Measurements from ENCODE around the gene PTGES. TPM values are rescaled to one million over a fixed set of nuclear protein-coding genes. Genes with fewer than 3 reads are reported as not detected.

Gene PTGES
- polyA plus RNA-seq, 3 donors = 0.29 to 1.8 (median 0.84) TPM

DNA sequence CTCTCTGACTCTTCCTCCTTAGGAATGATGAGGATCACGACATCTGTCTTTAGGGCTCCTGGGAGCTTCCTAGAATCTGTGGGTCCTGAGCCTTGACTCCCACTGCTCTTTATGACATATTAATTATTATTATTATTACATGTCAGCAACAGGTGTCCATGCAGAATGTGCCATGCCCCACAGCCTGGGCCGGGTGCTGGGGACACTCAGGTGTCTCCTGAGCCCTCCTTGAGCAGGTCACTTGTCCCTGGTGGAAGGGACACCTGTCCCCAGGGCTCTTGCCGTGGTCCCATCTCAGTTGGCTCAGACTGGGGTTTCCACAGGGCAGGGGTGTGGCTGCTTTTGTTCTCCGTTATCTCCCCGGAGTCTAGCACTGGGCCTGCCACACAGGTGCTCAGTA is 34.2 kb downstream of the PTGES start:
- TF ChIP-seq, protein P1, sequence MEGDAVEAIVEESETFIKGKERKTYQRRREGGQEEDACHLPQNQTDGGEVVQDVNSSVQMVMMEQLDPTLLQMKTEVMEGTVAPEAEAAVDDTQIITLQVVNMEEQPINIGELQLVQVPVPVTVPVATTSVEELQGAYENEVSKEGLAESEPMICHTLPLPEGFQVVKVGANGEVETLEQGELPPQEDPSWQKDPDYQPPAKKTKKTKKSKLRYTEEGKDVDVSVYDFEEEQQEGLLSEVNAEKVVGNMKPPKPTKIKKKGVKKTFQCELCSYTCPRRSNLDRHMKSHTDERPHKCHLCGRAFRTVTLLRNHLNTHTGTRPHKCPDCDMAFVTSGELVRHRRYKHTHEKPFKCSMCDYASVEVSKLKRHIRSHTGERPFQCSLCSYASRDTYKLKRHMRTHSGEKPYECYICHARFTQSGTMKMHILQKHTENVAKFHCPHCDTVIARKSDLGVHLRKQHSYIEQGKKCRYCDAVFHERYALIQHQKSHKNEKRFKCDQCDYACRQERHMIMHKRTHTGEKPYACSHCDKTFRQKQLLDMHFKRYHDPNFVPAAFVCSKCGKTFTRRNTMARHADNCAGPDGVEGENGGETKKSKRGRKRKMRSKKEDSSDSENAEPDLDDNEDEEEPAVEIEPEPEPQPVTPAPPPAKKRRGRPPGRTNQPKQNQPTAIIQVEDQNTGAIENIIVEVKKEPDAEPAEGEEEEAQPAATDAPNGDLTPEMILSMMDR (IDR thresholded peaks at IDR 0.05) = no peak
- Histone ChIP-seq H3K4me1 (ENCODE audit: control insufficient read depth in 1 of 2, insufficient read depth in 2 of 2, low read length in 2 of 2) (no peaks in the 10 kb centered on the region), H3K4me2 (replicated peaks; ENCODE audit: extremely low read depth, low read length, poor library complexity, severe bottlenecking) (no peak overlapping the region), H3K27ac (ENCODE audit: low read depth in 1 of 2, low read length in 2 of 2) (no peak overlapping the region), H2AFZ (ENCODE audit: insufficient read depth, low read depth, low read length, poor library complexity, severe bottlenecking) (no peak overlapping the region), H3K4me3 (replicated peaks in 1 of 3; ENCODE audit: low read depth in 2 of 3, low read length in 3 of 3) (no peak overlapping the region), H3K27me3 (ENCODE audit: control insufficient read depth in 2 of 2, insufficient read depth in 2 of 2, low read length in 2 of 2) (no peaks in the 10 kb centered on the region), H3K9me3 (replicated peaks in 1 of 2; ENCODE audit: control insufficient read depth in 1 of 2, insufficient read depth in 1 of 2, low read length in 2 of 2) (no peaks in the 10 kb centered on the region), H3K9ac (ENCODE audit: insufficient read depth, low read length, poor library complexity, severe bottlenecking) (no peak overlapping the region), H3K79me2 (ENCODE audit: insufficient read depth, low read length) (no peaks in the 10 kb centered on the region), H4K20me1 (ENCODE audit: insufficient read depth, low read length) (no peaks in the 10 kb centered on the region), H3K36me3 (replicated peaks in 1 of 2; ENCODE audit: control insufficient read depth in 1 of 2, insufficient read depth in 2 of 2, low read length in 2 of 2) (no peaks in the 10 kb centered on the region)
- Mint-ChIP-seq H3K4me3 (no peak overlapping the region), H3K27ac (no peak overlapping the region), H3K4me1 (peaks cover 7% of the 10 kb centered on the region), H3K9me3 (peaks cover 0 to 3% (median 0%) of the 10 kb centered on the region in 7 donors), H3K36me3 (no peaks in the 10 kb centered on the region), H3K27me3 (ENCODE audit: low read depth in 3 of 3) (peaks cover 7 to 18% (median 16%) of the 10 kb centered on the region in 3 donors)
- intact Hi-C loops (cut with micrococcal nuclease) = no loop called here
- DNase-seq = no peak
- 95% methylated on average over 4 of the region's 5 CpGs for WGBS (ENCODE audit: insufficient coverage)

DNA sequence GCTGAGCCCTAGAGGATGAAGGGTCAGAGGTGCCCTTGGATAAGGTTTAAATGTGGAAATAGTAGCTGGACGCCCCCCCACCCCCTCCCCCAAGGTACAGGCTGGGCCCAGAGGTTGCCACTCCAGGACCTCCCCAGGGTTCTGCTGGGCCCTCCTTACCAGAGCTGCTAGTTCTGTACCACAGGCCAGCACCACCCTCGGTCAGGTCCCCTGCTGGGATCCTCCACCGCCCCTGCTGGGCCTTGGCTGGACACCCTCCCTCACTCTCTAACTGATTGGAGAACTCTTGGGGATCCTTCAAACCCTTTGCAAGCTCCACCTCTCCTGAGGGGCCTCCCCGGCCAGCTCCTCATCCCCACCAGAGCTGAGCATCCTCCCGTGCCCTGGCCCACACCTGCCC is 34.9 kb downstream of the PTGES start:
- no peaks in the 10 kb centered on the region for H3K79me2 ChIP-seq (ENCODE audit: insufficient read depth, low read length)
- H3K9me3 ChIP-seq (replicated peaks in 1 of 2; ENCODE audit: control insufficient read depth in 1 of 2, insufficient read depth in 1 of 2, low read length in 2 of 2) = no peaks in the 10 kb centered on the region
- 90% methylated on average over 4 of the region's 5 CpGs for WGBS (ENCODE audit: insufficient coverage)
- H3K4me1 ChIP-seq (ENCODE audit: control insufficient read depth in 1 of 2, insufficient read depth in 2 of 2, low read length in 2 of 2) = peaks cover 3% of the 10 kb centered on the region in 2 donors
- H2AFZ ChIP-seq (ENCODE audit: insufficient read depth, low read depth, low read length, poor library complexity, severe bottlenecking) = no peak overlapping the region
- no peak overlapping the region for H3K27ac ChIP-seq (ENCODE audit: low read depth in 1 of 2, low read length in 2 of 2)
- intact Hi-C loops (cut with micrococcal nuclease) = no loop called here
- Mint-ChIP-seq H3K27me3 (ENCODE audit: low read depth in 3 of 3) (peaks cover 7 to 23% (median 21%) of the 10 kb centered on the region in 3 donors), H3K27ac (no peak overlapping the region), H3K4me3 (no peak overlapping the region), H3K36me3 (no peaks in the 10 kb centered on the region), H3K9me3 (peaks cover 0 to 3% (median 0%) of the 10 kb centered on the region in 7 donors), H3K4me1 (peaks cover 10% of the 10 kb centered on the region)
- H3K4me3 ChIP-seq (replicated peaks in 1 of 3; ENCODE audit: low read depth in 2 of 3, low read length in 3 of 3) = no peak overlapping the region
- no peak overlapping the region for H3K9ac ChIP-seq (ENCODE audit: insufficient read depth, low read length, poor library complexity, severe bottlenecking)
- TF ChIP-seq, protein P1 (IDR thresholded peaks at IDR 0.05) = no peak
- H3K27me3 ChIP-seq (ENCODE audit: control insufficient read depth in 2 of 2, insufficient read depth in 2 of 2, low read length in 2 of 2) = peaks cover 0 to 6% of the 10 kb centered on the region in 2 donors
- no peak for DNase-seq
- H3K4me2 ChIP-seq (replicated peaks; ENCODE audit: extremely low read depth, low read length, poor library complexity, severe bottlenecking) = no peak overlapping the region
- no peaks in the 10 kb centered on the region for H4K20me1 ChIP-seq (ENCODE audit: insufficient read depth, low read length)
- H3K36me3 ChIP-seq (replicated peaks in 1 of 2; ENCODE audit: control insufficient read depth in 1 of 2, insufficient read depth in 2 of 2, low read length in 2 of 2) = no peaks in the 10 kb centered on the region
